NT2/D1 (cell line): ENCODE data around the gene REPS2.

Source experiments
- SUZ12 ChIP-seq: IDR thresholded peaks from 2 replicates; pipeline ENCODE4 v1.6.1; 2011; ENCODE audit not compliant: insufficient read length, insufficient read depth; ENCODE audit errors: extremely low read depth
- YY1 ChIP-seq: IDR thresholded peaks from 2 replicates; pipeline ENCODE4 v1.6.1; 2011; ENCODE audit not compliant: insufficient read length, insufficient read depth
- ZNF274 ChIP-seq: IDR thresholded peaks from 2 replicates; pipeline ENCODE4 v1.6.1; 2011; ENCODE audit warnings: mild to moderate bottlenecking, low read depth, low read length

- TF ChIP-seq ZNF274, result no peak
- TF ChIP-seq SUZ12, result no peak
- TF ChIP-seq YY1, result no peak
These were observed 239.0 kb downstream of the REPS2 start for GRCh38 chrX:17185431-17185830.
